Ovary (tissue), 9 donors: ENCODE results near the gene RALB. TPM values are rescaled to one million over a fixed set of nuclear protein-coding genes. Genes with fewer than 3 reads are reported as not detected.

Experiments used
- DNase-seq, 5 donors: peaks; one replicate each; pipeline ENCODE4 v3.0.0-alpha.2; 2019 to 2020
- H3K27ac ChIP-seq, 2 donors: fragments of 200-600 bp; one replicate each; pipeline versions ENCODE4 v1.5.1 to v1.8.0; 2019 to 2022
- H3K27me3 ChIP-seq: fragments of 200-600 bp; one replicate; pipeline ENCODE4 v1.8.0; 2022
- H3K36me3 ChIP-seq: fragments of 200-600 bp; sonication (generic); one replicate; pipeline ENCODE4 v1.5.1; 2019
- H3K4me1 ChIP-seq: one replicate; pipeline ENCODE4 v1.8.1; 2013; ENCODE audit warnings: mild to moderate bottlenecking, moderate library complexity; ENCODE audit not compliant: insufficient read depth
- H3K4me3 ChIP-seq: fragments of 200-600 bp; sonication (generic); one replicate; pipeline ENCODE4 v1.5.1; 2017
- H3K9me3 ChIP-seq, 2 donors: fragments of 200-600 bp in 1 of 2; sonication (generic) in 1 of 2; one replicate each; pipeline versions ENCODE4 v1.5.1 to v1.8.1; 2013 to 2019; ENCODE audit warnings: mild to moderate bottlenecking in 1 of 2, moderate library complexity in 1 of 2
- CTCF ChIP-seq, 3 donors: fragments of 450-650 bp in 2 of 3; fragments of 200-600 bp in 1 of 3; IDR thresholded peaks; one replicate each; pipeline versions ENCODE4 v1.5.1 to v1.8.0; 2016 to 2022; ENCODE audit warnings: antibody characterized with exemption in 3 of 3, mild to moderate bottlenecking in 1 of 3
- EP300 ChIP-seq: sonication (generic); formaldehyde crosslinking; IDR thresholded peaks from one replicate; pipeline ENCODE4 v1.6.1; 2017; ENCODE audit warnings: antibody characterized with exemption
- POLR2A ChIP-seq: fragments of 450-650 bp; IDR thresholded peaks from one replicate; pipeline ENCODE4 v1.6.1; 2017; ENCODE audit warnings: antibody characterized with exemption, mild to moderate bottlenecking, moderate library complexity
- WGBS, 3 donors: extraction: QIAGEN DNeasy Blood & Tissue Kit in 1 of 3; methylation state at CpG; one replicate each; pipeline versions ENCODE4 v1.1.5 to v1.1.7; 2013 to 2017; 5-methylcytosine and 5-hydroxymethylcytosine counted together
- intact Hi-C, 4 donors: fragments of 100-400 bp; cut with DNase I; formaldehyde crosslinking; loops; one replicate each; pipeline versions ENCODE4 v1.11.0 to v1.15.1; 2022 to 2023
- polyA plus RNA-seq, 2 donors: library from polyadenylated mRNA; stranded (reverse); fragments of 200-250 nt in 1 of 2; fragments of 350-450 nt in 1 of 2; fragmentation: Illumina TruSeq in 1 of 2; extraction: RNeasy Lipid Tissue Mini Kit (QIAGEN cat#74804) in 1 of 2; gene quantifications; one replicate each; pipeline ENCODE4 v1.2.3, GENCODE V29; 2013 to 2014
- total RNA-seq, 7 donors: library from RNA; depleted of rRNA in 2 of 7; stranded (reverse); fragments of >200 nt in 2 of 7; fragmentation: NEBNext Ultra II Directional in 3 of 7; extraction: Animal tissue kit (Norgen Biotek cat#: 25700) in 3 of 7; gene quantifications; one replicate each; pipeline versions ENCODE4 v1.1.0 to v1.2.4, GENCODE V29; 2016 to 2023
- donor health status: DM: no; HTN: no; CAD: no; lungs with moderate emphysema.
- donor health status: DM: no; HTN: no; CAD: no.
- donor health status: Bipolar disorder and iron deficiency.
- donor health status: DM: yes; HTN: yes; CAD: no.
- donor health status: DM: no; HTN: no; CAD: no.
- donor health status: DM: yes; HTN: yes; CAD: no.

RALB gene
- total and polyA plus RNA-seq, 9 donors, result 18.2 to 92.7 (median 34.9) TPM

GRCh38 chr2:120247851-120248250, 4.8 kb upstream of the RALB start:
- no peak for DNase-seq
- H3K9me3 ChIP-seq, result no peaks in the 10 kb centered on the region
- intact Hi-C loops, result loop anchor here in 1 of 4 donors (2.0 kb wide), 1 partner anchor 19 kb away; no protein-coding TSS in a partner anchor
- no peak overlapping the region for H3K27ac ChIP-seq
- H3K27me3 ChIP-seq, result no peaks in the 10 kb centered on the region
- H3K4me1 ChIP-seq, result no peaks in the 10 kb centered on the region
- no peaks in the 10 kb centered on the region for H3K36me3 ChIP-seq
- TF ChIP-seq EP300 (no peak), CTCF (IDR thresholded peaks at IDR 0.05) (no peak), POLR2A (no peak)
- H3K4me3 ChIP-seq, result no peak overlapping the region
- WGBS, 3 donors, result 73 to 82% (median 77%) methylated on average over 6 of the region's 6 CpGs

- 77 to 87% (median 81%) methylated on average over 4 of the region's 4 CpGs for WGBS, 3 donors
- intact Hi-C loops, result loop anchor here in 2 of 4 donors (5.0 to 10.0 kb wide), 2 partner anchors 64 to 67 kb away; no protein-coding TSS in a partner anchor
- no peak for TF ChIP-seq CTCF (IDR thresholded peaks at IDR 0.05)
- TF ChIP-seq POLR2A, result no peak
- no peak for TF ChIP-seq EP300
Observed at GRCh38 chr2:120250640-120251039, 2.0 kb upstream of the RALB start.

GRCh38 chr2:120251078-120251477, 1.6 kb upstream of the RALB start:
- Histone ChIP-seq H3K27me3 (no peaks in the 10 kb centered on the region), H3K4me1 (peaks cover 2% of the 10 kb centered on the region), H3K9me3 (no peaks in the 10 kb centered on the region), H3K36me3 (no peaks in the 10 kb centered on the region), H3K27ac (no peak overlapping the region), H3K4me3 (no peak overlapping the region)
- intact Hi-C loops, result loop anchor here in 2 of 4 donors (5.0 to 10.0 kb wide), 2 partner anchors 64 to 66 kb away; no protein-coding TSS in a partner anchor
- DNase-seq, result no peak
- WGBS, 3 donors, result 78 to 84% (median 82%) methylated on average over 3 of the region's 3 CpGs
- no peak for TF ChIP-seq CTCF (IDR thresholded peaks at IDR 0.05)
- TF ChIP-seq EP300, result no peak
- TF ChIP-seq POLR2A, result no peak

More at GRCh38 chr2:120250640-120251039, 2.0 kb upstream of the RALB start:
- Histone ChIP-seq H3K36me3 (no peaks in the 10 kb centered on the region), H3K9me3 (no peaks in the 10 kb centered on the region), H3K4me3 (no peak overlapping the region), H3K27ac (no peak overlapping the region), H3K4me1 (peaks cover 2% of the 10 kb centered on the region), H3K27me3 (no peaks in the 10 kb centered on the region)
- no peak for DNase-seq

GRCh38 chr2:120251880-120252224, 800 bp upstream of the RALB start:
- peak overlapping the region; percentile 76 for H3K4me3 ChIP-seq
- H3K9me3 ChIP-seq, result no peaks in the 10 kb centered on the region
- TF ChIP-seq POLR2A (no peak), CTCF (IDR thresholded peaks at IDR 0.05) (no peak), EP300 (no peak)
- DNase-seq, result no peak
- 12 to 19% (median 13%) methylated on average over 6 of the region's 6 CpGs for WGBS, 3 donors
- H3K4me1 ChIP-seq, result peaks cover 2% of the 10 kb centered on the region
- H3K27ac ChIP-seq, result peak overlapping the region in 1 of 2 donors; percentile 97
- no peaks in the 10 kb centered on the region for H3K27me3 ChIP-seq
- intact Hi-C loops, result loop anchor here in 2 of 4 donors (1.0 to 10.0 kb wide), 3 partner anchors 28 to 65 kb away; no protein-coding TSS in a partner anchor
- no peaks in the 10 kb centered on the region for H3K36me3 ChIP-seq
